Fibroblast of the aortic adventitia (primary cell): ENCODE measurements around the gene CASP3. TPM values are rescaled to one million over a fixed set of nuclear protein-coding genes. Genes with fewer than 3 reads are reported as not detected.

Experiments
- DNase-seq: peaks from one replicate; pipeline ENCODE4 v3.0.0-alpha.2; 2010; ENCODE audit warnings: low read depth
- H3K4me3 ChIP-seq: 2 replicates; pipeline ENCODE4 v1.5.1; 2011; ENCODE audit warnings: low read depth, mild to moderate bottlenecking, control low read depth, low read length, moderate library complexity
- CTCF ChIP-seq: IDR thresholded peaks from 2 replicates; pipeline ENCODE4 v1.5.1; 2011; ENCODE audit warnings: mild to moderate bottlenecking, low read length, control low read depth, inconsistent platforms; ENCODE audit not compliant: insufficient read depth
- total RNA-seq: library from RNA; depleted of rRNA; stranded (reverse); fragments of >200 nt; gene quantifications from 2 replicates; pipeline ENCODE4 v1.2.3, GENCODE V29; 2012; ENCODE audit warnings: low replicate concordance

The CASP3 gene
- total RNA-seq, 1 donor: 36.2 TPM

DNA sequence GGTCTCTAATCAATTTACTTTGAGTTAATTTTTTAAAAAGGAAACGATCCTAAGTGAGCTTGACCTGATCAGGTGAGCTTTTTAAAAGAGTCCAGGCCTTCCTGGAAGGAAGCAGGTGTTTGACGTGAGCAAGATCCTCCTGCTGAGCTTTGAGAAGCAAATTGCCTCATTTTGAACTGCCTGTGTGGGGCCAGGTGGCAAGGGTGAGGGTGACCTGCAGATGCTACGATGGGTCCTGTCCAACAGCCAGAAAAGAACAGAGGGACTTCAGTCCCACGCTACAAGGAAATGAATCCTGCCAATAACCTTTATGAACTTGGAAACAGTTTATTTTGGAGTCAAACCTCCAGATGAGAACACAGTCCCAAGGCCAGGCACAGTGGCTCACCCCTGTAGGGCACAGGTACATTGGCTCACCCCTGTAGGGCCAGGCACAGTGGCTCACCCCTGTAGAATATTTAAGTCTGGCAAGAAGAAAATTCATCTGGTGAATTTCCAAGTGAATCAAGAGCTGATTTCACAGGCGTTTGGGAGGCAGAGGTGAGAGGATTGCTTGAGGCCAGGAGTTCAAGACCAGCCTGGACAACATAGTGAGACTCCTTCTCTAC, 58.1 kb downstream of the CASP3 start:
- no peak for TF ChIP-seq CTCF
- H3K4me3 ChIP-seq: no peak overlapping the region
- DNase-seq: no peak

DNA sequence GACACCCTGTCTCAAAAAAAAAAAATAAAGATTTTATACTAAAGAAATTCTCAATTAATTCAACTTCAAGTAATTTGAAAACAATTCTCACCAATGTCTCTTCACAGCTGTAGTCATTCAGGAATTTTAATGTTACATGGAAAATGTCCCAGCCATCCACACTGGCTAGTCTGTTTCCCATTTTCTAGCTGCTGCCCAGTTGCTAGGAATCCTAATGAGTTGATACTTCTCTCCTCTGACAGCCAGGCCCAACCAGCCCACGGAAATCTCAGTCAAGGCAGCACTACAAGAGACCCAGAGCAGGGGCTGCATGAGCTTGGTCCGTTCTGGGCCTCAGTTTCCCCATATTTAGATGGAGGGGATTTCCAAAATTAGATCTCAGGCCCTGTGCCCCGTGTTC, 59.1 kb downstream of the CASP3 start:
- no peak for TF ChIP-seq CTCF

GRCh38 chr4:184588893-184589292, 60.4 kb downstream of the CASP3 start:
- no peak overlapping the region for H3K4me3 ChIP-seq
- TF ChIP-seq CTCF: no peak
- DNase-seq: peak; percentile 22

More for the DNA sequence above, 59.1 kb downstream of the CASP3 start:
- no peak for DNase-seq
- no peak overlapping the region for H3K4me3 ChIP-seq

DNA sequence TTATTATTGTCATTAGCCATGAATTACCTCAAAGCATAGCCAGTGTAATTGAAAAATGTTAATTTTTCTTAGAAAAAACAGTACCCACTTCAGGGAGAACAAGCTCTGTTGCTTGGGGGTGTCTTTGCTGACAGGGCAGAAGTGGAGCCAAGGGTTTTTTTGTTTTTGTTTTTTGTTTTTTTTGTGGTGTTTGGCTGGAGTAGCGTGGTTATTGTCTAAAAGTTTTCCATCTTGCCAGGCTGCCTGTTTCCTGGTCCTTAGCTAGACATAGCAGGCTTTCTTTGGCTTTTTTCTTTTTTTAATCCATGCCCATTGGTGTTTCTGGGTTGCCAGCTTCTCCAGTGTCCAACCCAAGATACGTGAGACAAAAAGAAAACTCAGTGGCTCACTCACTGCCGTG, 61.5 kb downstream of the CASP3 start:
- no peak for DNase-seq
- H3K4me3 ChIP-seq: no peak overlapping the region
- TF ChIP-seq CTCF: no peak

DNA sequence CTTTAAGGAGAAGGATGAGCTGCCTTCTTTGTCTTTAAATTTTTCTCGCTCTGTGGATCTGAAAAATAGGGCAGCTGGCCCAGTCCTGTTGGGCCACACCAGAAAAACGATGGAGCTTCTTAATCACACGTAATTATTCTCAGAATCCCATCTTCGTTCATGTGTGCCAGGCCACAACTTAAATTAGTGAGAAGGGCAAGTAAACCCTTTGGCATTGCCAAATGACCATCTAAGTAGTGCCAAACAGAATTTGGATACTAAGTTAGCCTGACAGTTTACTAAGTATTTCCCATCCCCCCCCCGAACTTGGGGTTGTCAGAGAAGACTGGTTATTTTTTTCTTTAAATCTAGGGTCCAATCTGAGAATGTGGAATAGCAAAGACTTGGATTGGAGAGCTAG, 62.0 kb downstream of the CASP3 start:
- no peak for TF ChIP-seq CTCF
- DNase-seq: no peak
- H3K4me3 ChIP-seq: no peak overlapping the region

DNA sequence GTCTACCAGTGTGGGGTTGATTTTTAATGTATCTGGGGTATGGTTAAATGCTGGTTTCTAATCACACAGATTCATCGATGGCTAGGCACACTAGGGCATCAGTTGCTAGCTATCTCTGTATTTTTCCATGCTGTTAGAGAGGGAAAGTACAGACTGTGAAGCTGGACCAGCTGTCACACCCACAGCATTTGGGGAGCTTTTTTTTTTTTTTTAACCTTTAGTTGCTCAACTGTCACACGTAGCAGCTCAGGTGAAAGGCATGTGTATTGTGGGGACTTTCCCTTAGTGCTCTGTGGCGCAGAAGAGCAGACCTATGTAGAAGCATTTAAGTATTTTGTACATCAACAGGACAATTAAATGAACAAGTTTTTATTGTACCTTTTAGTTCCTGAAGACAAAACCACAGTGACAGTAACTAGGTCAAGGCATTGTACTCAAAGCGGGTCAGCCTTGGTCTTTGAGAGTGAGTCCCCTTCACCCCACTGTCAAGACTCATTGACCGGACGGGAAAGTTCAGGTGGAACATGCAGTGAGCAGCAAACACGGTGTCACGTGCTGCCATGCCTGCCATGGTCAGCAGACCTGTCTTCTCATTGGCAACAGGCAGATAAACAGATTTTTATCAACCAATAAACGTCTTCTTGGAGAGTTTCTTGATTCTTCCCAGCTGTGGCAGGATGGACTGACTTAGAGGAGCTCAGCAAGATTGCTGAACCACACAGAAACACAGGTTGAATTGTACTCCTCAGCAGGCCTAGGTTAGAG, 65.3 kb downstream of the CASP3 start:
- no peak for DNase-seq
- no peak for TF ChIP-seq CTCF
- no peak overlapping the region for H3K4me3 ChIP-seq

Other genes starting within 250 kb of the CASP3 start
- 16.8 and 35.2 TPM in 2 replicates for gene IRF2, start 174.9 kb downstream of the CASP3 start, total RNA-seq
- 29.9 and 31.0 TPM in 2 replicates for gene PRIMPOL, start 291 bp upstream of the CASP3 start, total RNA-seq
- 3.3 and 30.5 TPM in 2 replicates for gene CENPU, start 84.6 kb upstream of the CASP3 start, total RNA-seq
- 26.2 and 26.3 TPM in 2 replicates for gene ACSL1, start 176.5 kb upstream of the CASP3 start, total RNA-seq